ENCODE measurements around the gene ADAMTSL2.

DNA sequence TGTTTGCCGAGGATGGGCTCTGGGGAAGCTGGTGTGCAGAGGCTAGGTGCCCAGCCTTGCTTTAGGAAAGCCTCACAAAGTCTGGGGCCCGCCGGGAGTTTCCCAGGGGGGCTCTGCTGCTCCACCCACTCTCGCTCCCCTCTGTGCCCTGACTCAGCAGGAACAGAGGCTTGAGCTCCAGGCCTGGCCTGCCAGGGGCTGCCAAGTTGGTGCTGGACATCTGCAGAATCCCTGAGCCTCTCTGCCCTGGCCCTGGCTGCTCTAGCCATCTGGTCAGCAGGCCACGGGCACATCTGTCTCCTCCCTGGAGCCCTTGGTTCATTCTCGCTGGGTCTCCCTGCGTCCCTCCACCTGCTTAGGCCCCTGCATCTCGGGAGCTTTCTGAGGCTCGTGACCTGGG, 647 bp upstream of the ADAMTSL2 start:
- TF ChIP-seq, protein P1, sequence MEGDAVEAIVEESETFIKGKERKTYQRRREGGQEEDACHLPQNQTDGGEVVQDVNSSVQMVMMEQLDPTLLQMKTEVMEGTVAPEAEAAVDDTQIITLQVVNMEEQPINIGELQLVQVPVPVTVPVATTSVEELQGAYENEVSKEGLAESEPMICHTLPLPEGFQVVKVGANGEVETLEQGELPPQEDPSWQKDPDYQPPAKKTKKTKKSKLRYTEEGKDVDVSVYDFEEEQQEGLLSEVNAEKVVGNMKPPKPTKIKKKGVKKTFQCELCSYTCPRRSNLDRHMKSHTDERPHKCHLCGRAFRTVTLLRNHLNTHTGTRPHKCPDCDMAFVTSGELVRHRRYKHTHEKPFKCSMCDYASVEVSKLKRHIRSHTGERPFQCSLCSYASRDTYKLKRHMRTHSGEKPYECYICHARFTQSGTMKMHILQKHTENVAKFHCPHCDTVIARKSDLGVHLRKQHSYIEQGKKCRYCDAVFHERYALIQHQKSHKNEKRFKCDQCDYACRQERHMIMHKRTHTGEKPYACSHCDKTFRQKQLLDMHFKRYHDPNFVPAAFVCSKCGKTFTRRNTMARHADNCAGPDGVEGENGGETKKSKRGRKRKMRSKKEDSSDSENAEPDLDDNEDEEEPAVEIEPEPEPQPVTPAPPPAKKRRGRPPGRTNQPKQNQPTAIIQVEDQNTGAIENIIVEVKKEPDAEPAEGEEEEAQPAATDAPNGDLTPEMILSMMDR (IDR thresholded peaks at IDR 0.05; ENCODE audit: insufficient read depth, low read length, poor library complexity, severe bottlenecking), result no peak
- TF ChIP-seq EZH2phosphoT487 (conservative IDR thresholded peaks at IDR 0.05; ENCODE audit: low read length), result no peak
